H1 (cell line): ENCODE data around the gene SBF2.
"Not testable (repeated sequence)": the region's sequence is repeated elsewhere in the genome, so short reads cannot be mapped to it uniquely, and the experiment has no call there.

Source experiments
- GABPA ChIP-seq: IDR thresholded peaks from 2 replicates; pipeline ENCODE4 v1.6.1; 2011; ENCODE audit warnings: mild to moderate bottlenecking, low read length, moderate library complexity, borderline replicate concordance; ENCODE audit not compliant: insufficient read depth
- POLR2AphosphoS5 ChIP-seq: IDR thresholded peaks from 2 replicates; pipeline ENCODE4 v1.6.1; 2011; ENCODE audit warnings: low read depth, low read length
- RFX5 ChIP-seq: IDR thresholded peaks from 2 replicates; pipeline ENCODE4 v1.6.1; 2011; ENCODE audit warnings: low read depth, low read length, improper control_type of control experiment, borderline replicate concordance
- TCF12 ChIP-seq: IDR thresholded peaks from 2 replicates; pipeline ENCODE4 v1.6.1; 2011; ENCODE audit warnings: low read depth, mild to moderate bottlenecking, low read length

- TF ChIP-seq GABPA, POLR2AphosphoS5, RFX5, TCF12: not testable (repeated sequence)
These were observed 160.8 kb downstream of the SBF2 start for GRCh38 chr11:10133251-10133650.
